ENCODE data around the gene ATG3. TPM values are rescaled to one million over a fixed set of nuclear protein-coding genes. Genes with fewer than 3 reads are reported as not detected.
A peak's percentile ranks its signal among the peaks of the same experiment; 100 is the strongest.
"Not testable (repeated sequence)": the region's sequence is repeated elsewhere in the genome, so short reads cannot be mapped to it uniquely, and the experiment has no call there.

Gene ATG3
- total and polyA plus RNA-seq, 4 donors, result 28.6 to 51.1 (median 37.4) TPM

DNA sequence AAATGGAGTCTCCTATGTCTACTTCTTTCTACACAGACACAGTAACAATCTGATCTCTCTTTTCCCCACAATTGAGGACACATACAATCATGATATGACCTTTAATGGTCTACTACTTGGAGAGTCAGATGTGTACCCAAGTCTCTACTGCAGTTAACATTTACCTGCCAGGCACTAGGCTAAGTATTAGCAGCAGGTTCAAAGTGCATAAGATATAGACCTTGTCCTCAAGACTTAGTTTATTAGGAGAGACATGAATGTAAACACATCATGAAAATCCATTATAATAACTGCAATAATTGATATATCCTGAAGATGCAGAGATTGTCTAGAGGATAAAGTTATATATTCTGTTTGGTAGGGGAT lies 3.2 kb upstream of the ATG3 start:
- no peak for DNase-seq (ENCODE audit: low spot score)
- no peaks in the 10 kb centered on the region for H3K27me3 ChIP-seq (ENCODE audit: control insufficient read depth in 4 of 4, insufficient read depth in 4 of 4, low read length in 3 of 4)
- no peak overlapping the region for H3K4me3 ChIP-seq (ENCODE audit: low read depth in 1 of 3, low read length in 3 of 3)
- no peaks in the 10 kb centered on the region for H3K9me3 ChIP-seq (ENCODE audit: control insufficient read depth in 4 of 4, low read length in 3 of 4)
- TF ChIP-seq FOXA1 (IDR thresholded peaks at IDR 0.05) (no peak), EGR1 (IDR thresholded peaks at IDR 0.05; ENCODE audit: low read depth in 2 of 2) (no peak), YY1 (IDR thresholded peaks at IDR 0.05) (no peak), JUND (IDR thresholded peaks at IDR 0.05) (no peak), GABPA (IDR thresholded peaks at IDR 0.05 in 1 of 2, conservative IDR thresholded peaks at IDR 0.05 in 1 of 2) (no peak), TAF1 (conservative IDR thresholded peaks at IDR 0.05) (no peak), RXRA (IDR thresholded peaks at IDR 0.05) (no peak), HNF4G (IDR thresholded peaks at IDR 0.05) (no peak), SP1 (IDR thresholded peaks at IDR 0.05) (no peak)
- TF ChIP-seq, protein P1, sequence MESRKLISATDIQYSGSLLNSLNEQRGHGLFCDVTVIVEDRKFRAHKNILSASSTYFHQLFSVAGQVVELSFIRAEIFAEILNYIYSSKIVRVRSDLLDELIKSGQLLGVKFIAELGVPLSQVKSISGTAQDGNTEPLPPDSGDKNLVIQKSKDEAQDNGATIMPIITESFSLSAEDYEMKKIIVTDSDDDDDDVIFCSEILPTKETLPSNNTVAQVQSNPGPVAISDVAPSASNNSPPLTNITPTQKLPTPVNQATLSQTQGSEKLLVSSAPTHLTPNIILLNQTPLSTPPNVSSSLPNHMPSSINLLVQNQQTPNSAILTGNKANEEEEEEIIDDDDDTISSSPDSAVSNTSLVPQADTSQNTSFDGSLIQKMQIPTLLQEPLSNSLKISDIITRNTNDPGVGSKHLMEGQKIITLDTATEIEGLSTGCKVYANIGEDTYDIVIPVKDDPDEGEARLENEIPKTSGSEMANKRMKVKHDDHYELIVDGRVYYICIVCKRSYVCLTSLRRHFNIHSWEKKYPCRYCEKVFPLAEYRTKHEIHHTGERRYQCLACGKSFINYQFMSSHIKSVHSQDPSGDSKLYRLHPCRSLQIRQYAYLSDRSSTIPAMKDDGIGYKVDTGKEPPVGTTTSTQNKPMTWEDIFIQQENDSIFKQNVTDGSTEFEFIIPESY (IDR thresholded peaks at IDR 0.05), result no peak
- TF ChIP-seq, protein P2, sequence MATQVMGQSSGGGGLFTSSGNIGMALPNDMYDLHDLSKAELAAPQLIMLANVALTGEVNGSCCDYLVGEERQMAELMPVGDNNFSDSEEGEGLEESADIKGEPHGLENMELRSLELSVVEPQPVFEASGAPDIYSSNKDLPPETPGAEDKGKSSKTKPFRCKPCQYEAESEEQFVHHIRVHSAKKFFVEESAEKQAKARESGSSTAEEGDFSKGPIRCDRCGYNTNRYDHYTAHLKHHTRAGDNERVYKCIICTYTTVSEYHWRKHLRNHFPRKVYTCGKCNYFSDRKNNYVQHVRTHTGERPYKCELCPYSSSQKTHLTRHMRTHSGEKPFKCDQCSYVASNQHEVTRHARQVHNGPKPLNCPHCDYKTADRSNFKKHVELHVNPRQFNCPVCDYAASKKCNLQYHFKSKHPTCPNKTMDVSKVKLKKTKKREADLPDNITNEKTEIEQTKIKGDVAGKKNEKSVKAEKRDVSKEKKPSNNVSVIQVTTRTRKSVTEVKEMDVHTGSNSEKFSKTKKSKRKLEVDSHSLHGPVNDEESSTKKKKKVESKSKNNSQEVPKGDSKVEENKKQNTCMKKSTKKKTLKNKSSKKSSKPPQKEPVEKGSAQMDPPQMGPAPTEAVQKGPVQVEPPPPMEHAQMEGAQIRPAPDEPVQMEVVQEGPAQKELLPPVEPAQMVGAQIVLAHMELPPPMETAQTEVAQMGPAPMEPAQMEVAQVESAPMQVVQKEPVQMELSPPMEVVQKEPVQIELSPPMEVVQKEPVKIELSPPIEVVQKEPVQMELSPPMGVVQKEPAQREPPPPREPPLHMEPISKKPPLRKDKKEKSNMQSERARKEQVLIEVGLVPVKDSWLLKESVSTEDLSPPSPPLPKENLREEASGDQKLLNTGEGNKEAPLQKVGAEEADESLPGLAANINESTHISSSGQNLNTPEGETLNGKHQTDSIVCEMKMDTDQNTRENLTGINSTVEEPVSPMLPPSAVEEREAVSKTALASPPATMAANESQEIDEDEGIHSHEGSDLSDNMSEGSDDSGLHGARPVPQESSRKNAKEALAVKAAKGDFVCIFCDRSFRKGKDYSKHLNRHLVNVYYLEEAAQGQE (IDR thresholded peaks at IDR 0.05), result no peak
- TF ChIP-seq, protein P3, sequence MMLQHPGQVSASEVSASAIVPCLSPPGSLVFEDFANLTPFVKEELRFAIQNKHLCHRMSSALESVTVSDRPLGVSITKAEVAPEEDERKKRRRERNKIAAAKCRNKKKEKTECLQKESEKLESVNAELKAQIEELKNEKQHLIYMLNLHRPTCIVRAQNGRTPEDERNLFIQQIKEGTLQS (IDR thresholded peaks at IDR 0.05), result no peak
- no peak overlapping the region for H3K9ac ChIP-seq (ENCODE audit: low read depth in 1 of 2, low read length in 2 of 2)
- H3K36me3 ChIP-seq (ENCODE audit: control insufficient read depth in 4 of 4, insufficient read depth in 3 of 4, low read depth in 1 of 4, low read length in 3 of 4), result peaks cover 0 to 5% (median 0%) of the 10 kb centered on the region in 4 donors
- no peak overlapping the region for H3K27ac ChIP-seq (ENCODE audit: low read depth in 1 of 2, low read length in 2 of 2)
- peaks cover 4 to 12% (median 9%) of the 10 kb centered on the region in 4 donors for H3K4me1 ChIP-seq (ENCODE audit: control insufficient read depth in 4 of 4, insufficient read depth in 4 of 4, low read length in 3 of 4)

DNA sequence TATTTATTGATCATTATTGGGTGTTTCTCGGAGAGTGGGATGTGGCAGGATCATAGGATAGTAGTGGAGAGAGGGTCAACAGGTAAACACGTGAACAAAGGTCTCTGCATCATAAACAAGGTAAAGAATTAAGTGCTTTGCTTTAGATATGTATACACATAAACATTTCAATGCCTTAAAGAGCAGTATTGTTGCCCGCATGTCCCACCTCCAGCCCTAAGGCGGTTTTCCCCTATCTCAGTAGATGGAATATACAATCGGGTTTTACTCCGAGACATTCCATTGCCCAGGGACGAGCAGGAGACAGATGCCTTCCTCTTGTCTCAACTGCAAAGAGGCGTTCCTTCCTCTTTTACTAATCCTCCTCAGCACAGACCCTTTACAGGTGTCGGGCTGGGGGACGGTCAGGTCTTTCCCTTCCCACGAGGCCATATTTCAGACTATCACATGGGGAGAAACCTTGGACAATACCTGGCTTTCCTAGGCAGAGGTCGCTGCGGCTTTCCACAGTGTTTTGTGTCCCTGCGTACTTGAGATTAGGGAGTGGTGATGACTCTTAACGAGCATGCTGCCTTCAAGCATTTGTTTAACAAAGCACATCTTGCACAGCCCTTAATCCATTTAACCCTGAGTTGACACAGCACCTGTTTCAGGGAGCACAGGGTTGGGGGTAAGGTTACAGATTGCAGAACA lies 2.6 kb upstream of the ATG3 start:
- not testable (repeated sequence) for H3K9me3 ChIP-seq (ENCODE audit: control insufficient read depth in 4 of 4, low read length in 3 of 4); H3K4me3 ChIP-seq (ENCODE audit: low read depth in 1 of 3, low read length in 3 of 3); H3K27ac ChIP-seq (ENCODE audit: low read depth in 1 of 2, low read length in 2 of 2); H3K9ac ChIP-seq (ENCODE audit: low read depth in 1 of 2, low read length in 2 of 2); H3K36me3 ChIP-seq (ENCODE audit: control insufficient read depth in 4 of 4, insufficient read depth in 3 of 4, low read depth in 1 of 4, low read length in 3 of 4); H3K27me3 ChIP-seq (ENCODE audit: control insufficient read depth in 4 of 4, insufficient read depth in 4 of 4, low read length in 3 of 4); DNase-seq (ENCODE audit: low spot score)
- peaks cover 4 to 17% (median 14%) of the 10 kb centered on the region in 4 donors for H3K4me1 ChIP-seq (ENCODE audit: control insufficient read depth in 4 of 4, insufficient read depth in 4 of 4, low read length in 3 of 4)
- 87% methylated on average over 13 of the region's 15 CpGs for WGBS

DNA sequence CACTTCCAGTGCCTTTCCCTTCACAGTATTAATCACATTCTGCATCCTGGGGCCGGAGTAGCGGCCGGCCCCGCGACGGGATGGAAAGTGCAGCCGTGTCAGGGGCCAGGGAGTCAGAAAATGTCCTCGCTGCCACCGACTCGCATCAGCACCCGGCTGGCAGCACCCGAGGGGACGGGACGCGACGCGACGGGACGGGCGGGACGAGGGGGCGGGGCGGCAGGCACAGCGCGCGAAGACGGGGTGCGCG lies 353 bp downstream of the ATG3 start:
- Histone ChIP-seq H3K9ac (ENCODE audit: low read depth in 1 of 2, low read length in 2 of 2) (peak overlapping the region; percentile 91 to 98), H3K9me3 (ENCODE audit: control insufficient read depth in 4 of 4, low read length in 3 of 4) (no peaks in the 10 kb centered on the region), H3K36me3 (ENCODE audit: control insufficient read depth in 4 of 4, insufficient read depth in 3 of 4, low read depth in 1 of 4, low read length in 3 of 4) (peaks cover 0 to 2% (median 0%) of the 10 kb centered on the region in 4 donors), H3K27ac (ENCODE audit: low read depth in 1 of 2, low read length in 2 of 2) (peak overlapping the region; percentile 93 to 99), H3K27me3 (ENCODE audit: control insufficient read depth in 4 of 4, insufficient read depth in 4 of 4, low read length in 3 of 4) (no peaks in the 10 kb centered on the region), H3K4me3 (ENCODE audit: low read depth in 1 of 3, low read length in 3 of 3) (peak overlapping the region; percentile 92 to 98 (median 93)), H3K4me1 (ENCODE audit: control insufficient read depth in 4 of 4, insufficient read depth in 4 of 4, low read length in 3 of 4) (peaks cover 4 to 19% (median 16%) of the 10 kb centered on the region in 4 donors)
- DNase-seq (ENCODE audit: low spot score), result no peak
- under 1% methylated on average over 29 of the region's 29 CpGs for whole genome bisulfite sequencing
- TF ChIP-seq NR2F2 (IDR thresholded peaks at IDR 0.05) (no peak), RXRA (IDR thresholded peaks at IDR 0.05) (no peak), HNF4G (IDR thresholded peaks at IDR 0.05) (no peak), FOXA1 (IDR thresholded peaks at IDR 0.05) (no peak), JUND (IDR thresholded peaks at IDR 0.05) (no peak), YY1 (IDR thresholded peaks at IDR 0.05) (no peak), HNF4A (conservative IDR thresholded peaks at IDR 0.05) (no peak), RAD21 (IDR thresholded peaks at IDR 0.05) (no peak)
- TF ChIP-seq, protein P4, sequence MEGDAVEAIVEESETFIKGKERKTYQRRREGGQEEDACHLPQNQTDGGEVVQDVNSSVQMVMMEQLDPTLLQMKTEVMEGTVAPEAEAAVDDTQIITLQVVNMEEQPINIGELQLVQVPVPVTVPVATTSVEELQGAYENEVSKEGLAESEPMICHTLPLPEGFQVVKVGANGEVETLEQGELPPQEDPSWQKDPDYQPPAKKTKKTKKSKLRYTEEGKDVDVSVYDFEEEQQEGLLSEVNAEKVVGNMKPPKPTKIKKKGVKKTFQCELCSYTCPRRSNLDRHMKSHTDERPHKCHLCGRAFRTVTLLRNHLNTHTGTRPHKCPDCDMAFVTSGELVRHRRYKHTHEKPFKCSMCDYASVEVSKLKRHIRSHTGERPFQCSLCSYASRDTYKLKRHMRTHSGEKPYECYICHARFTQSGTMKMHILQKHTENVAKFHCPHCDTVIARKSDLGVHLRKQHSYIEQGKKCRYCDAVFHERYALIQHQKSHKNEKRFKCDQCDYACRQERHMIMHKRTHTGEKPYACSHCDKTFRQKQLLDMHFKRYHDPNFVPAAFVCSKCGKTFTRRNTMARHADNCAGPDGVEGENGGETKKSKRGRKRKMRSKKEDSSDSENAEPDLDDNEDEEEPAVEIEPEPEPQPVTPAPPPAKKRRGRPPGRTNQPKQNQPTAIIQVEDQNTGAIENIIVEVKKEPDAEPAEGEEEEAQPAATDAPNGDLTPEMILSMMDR (IDR thresholded peaks at IDR 0.05; ENCODE audit: low read depth, low read length, missing input control), result no peak
- TF ChIP-seq, protein P2 (IDR thresholded peaks at IDR 0.05), result no peak
- TF ChIP-seq, protein P5, sequence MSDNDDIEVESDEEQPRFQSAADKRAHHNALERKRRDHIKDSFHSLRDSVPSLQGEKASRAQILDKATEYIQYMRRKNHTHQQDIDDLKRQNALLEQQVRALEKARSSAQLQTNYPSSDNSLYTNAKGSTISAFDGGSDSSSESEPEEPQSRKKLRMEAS (IDR thresholded peaks at IDR 0.05), result no peak

Measured in liver (tissue), 9 donors.